HG03432 (cell line): ENCODE measurements around the gene TBC1D2B.
"Not testable (repeated sequence)": the region's sequence is repeated elsewhere in the genome, so short reads cannot be mapped to it uniquely, and the experiment has no call there.

Experiments
- ATAC-seq: cut with Tn5 transposase; IDR thresholded peaks from one replicate; pipeline ENCODE4 v1.9.1; 2021; ENCODE audit warnings: mild to moderate bottlenecking, moderate library complexity; ENCODE audit not compliant: unreplicated experiment

Gene TBC1D2B

GRCh38 chr15:77992356-77993222, 84.9 kb downstream of the TBC1D2B start:
- no peak for ATAC-seq

DNA sequence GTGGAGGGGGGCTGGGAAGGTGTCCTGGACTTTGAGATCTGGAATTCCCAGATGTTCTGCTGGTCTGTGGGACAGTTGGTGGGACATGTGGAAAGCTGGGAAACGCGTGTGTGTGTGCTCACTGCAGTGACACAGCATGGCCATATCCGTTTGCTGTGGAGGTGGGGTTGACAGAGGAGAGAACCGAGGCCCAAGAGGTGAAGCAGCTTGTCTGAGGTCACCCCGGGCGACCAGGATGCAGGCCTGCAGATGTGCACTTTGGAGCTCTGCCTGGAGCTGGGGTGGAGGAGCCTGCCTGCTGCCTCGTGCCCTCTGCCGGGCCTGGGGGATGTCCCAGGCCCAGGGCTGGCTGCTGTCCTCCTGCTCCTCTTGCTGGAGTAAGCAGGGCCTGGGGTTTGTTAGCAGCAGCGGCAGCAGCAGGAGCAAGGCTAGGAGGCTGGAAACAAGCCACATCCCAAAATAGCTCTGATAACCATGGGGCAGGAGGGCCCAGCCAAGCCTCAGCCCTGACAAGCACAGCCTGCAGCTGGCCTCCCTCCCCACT, 85.8 kb downstream of the TBC1D2B start:
- ATAC-seq = not testable (repeated sequence)

- no peak for ATAC-seq
Observed at GRCh38 chr15:77991029-77991406, 86.5 kb downstream of the TBC1D2B start.

DNA sequence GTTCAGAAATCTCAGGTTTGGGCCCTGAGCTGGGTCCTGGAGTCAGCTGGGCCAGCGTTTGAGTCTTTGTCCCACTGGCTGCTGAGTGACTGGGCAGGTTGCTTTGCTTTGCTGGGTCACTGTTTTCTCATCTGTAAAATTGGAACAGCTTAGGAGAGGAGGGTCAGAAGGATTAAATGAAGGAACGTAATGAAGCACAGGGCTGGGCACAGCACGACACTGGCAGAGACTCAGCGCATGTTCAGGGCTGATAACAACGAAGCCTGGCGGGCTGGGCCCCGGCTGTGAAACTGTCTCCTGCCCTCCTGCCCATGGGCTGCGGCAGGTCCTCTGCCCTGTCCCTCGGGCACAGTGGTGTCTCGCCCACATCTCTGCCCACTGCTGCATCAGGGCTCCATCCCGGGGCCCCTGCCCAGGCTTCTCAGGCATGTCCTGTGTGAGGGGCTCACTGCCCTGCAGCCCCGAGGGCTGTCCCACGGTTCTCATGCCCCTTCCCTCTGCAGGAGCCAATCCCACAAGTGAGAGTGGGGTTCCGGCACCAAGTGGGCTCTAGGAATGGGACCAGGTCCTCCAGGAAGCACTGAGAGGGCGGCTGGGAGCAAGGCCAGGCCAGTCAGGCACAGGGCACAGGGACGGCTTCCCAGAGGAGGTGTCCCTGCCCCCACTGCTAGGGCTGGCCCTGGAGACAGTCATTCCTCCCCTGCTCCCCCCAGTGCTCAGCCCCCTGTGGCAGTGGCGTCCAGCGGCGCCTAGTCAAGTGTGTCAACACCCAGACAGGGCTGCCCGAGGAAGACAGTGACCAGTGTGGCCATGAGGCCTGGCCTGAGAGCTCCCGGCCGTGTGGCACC, 88.0 kb downstream of the TBC1D2B start:
- no peak for ATAC-seq

DNA sequence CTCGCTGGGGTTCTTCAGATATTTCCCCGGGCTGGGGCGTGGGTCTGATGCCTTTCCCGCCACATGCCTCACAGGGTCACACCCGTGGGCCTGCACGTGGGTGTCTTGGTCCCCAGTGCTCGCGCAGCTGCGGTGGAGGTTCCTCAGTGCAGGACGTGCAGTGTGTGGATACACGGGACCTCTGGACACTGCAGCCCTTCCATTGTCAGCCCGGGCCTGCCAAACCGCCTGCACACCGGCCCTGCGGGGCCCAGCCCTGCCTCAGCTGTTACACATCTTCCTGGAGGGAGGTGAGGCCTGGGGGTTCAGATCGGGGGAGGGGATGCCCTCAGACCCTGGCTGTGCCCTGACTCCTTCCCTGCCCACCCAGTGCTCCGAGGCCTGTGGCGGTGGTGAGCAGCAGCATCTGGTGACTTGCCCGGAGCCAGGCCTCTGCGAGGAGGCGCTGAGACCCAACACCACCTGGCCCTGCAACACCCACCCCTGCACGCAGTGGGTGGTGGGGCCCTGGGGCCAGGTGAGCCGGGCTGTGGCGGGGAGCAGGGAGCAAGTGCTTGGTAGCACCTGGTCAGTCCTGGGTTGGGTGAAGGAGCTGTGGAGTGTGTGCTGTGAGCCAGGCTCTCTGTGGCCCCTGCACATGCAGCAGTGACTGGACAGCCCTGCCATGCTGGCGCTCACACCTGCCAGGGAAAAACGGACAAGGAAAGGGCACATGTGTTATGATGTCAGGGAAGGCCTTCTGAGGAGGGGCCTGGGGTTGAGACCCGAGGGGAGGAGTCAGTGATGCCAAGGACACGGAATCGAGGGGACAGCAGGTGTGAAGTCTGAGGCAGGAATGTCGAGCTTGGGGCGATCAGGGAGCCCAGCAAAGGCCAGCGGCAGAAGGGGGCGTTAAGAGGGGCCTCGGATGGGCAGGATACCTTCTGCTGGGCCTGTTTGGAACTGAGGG, 88.9 kb downstream of the TBC1D2B start:
- ATAC-seq = no peak

GRCh38 chr15:77987765-77988136, 89.8 kb downstream of the TBC1D2B start:
- not testable (repeated sequence) for ATAC-seq

GRCh38 chr15:77986891-77987764, 90.4 kb downstream of the TBC1D2B start:
- ATAC-seq = no peak

DNA sequence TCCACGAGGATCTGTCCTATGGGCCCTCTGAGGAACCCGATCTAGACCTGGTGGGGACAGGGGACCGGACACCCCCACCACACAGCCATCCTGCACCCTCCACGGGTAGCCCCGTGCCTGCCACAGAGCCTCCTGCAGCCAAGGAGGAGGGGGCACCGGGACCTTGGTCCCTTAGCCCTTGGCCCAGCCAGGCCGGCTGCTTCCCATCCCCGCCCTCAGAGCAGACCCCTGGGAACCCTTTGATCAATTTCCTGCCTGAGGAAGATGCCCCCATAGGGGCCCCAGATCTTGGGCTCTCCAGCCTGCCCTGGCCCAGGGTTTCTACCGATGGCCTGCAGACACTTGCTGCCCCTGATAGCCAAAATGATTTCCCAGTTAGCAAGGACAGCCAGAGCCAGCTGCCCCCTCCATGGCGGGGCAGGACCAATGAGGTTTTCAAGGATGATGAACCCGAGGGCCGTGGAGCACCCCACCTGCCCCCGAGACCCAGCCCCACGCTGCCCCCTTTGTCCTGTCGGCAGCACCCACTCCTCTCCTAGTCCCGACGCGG, 91.5 kb downstream of the TBC1D2B start:
- no peak for ATAC-seq

- no peak for ATAC-seq
Observed at GRCh38 chr15:77985031-77985930, 92.2 kb downstream of the TBC1D2B start.

GRCh38 chr15:77984446-77984861, 93.1 kb downstream of the TBC1D2B start:
- no peak for ATAC-seq

DNA sequence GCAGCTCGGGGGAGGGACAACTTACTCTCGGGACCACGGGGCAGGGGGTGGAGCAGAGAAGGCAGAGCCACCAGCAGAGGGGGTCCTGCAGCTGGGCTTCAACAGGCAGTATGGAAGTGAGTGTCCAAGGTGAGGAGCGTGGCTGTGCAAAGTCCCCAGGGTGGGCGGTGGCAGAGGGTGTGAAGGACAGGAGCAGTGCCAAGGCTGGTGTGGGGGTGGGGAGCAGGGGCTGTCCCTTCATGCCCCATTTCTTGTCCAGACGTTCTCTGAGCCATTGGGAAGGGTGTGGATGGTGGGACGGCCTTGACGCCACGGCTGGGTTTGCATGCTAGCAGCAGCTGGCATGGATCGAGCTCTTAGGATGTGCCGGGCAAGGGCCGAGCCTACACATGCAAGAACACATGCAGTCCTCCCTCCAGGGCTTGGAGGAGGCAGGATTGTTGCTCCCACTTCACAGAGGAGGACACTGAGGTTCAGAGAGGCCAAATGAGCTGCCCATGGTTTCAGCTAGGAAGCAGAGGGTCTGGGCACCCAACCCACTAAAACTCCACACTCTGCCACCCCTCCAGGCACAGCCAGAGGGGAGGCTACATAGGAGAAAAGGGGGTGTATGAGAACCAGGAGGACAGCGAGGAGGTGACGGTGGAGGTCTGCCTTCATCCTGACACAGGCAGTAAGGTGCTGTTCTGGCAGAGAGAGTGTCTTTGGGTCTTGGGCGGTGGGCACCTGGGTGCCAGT, 93.6 kb downstream of the TBC1D2B start:
- no peak for ATAC-seq

DNA sequence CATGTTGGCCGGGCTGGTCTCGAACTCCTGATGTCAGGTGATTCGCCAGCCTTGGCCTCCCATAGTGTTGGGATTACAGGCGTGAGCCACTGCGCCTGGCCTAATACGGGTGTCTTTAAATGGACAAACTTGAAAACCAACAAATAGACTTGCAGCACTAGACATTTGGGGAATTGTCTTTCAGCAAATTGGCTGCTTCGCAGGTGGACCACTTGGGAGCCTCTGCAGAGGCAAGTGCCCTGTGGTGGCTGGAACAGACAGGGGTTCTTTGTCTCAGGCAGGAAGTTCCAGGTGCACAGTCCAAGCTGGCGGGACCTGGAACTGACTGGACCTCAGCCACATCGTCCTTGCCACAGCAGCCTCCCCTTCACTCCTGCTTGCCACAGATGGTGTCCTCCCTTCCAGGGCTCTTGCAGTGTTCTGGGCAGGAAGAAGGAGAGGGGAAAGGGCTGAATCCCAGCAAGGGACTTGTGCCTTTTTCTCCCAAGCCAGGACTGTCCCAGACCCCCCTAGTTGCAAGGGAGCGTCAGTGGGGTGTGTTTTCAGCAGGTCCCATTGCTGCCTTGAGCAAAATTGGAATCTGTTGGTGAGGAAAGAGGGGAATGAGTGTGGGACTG, 94.3 kb downstream of the TBC1D2B start:
- no peak for ATAC-seq

DNA sequence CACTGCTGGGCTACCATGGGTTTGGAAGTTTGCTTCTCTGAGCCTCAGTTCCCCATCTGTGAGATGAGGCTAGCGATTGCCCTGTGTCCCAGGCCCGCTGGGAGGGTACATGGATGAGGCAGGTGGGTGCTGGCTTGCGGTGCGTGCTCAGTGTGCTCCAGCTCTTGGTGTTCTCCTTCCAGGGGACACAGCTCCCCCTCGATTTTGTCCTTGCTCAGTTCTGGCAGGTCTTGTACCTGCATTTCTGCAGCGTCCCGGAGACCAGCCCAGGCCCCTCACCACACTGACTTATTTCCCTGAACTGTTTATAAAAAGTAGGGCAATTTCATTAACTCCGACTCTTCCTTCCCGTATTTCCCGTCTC, 95.4 kb downstream of the TBC1D2B start:
- no peak for ATAC-seq

GRCh38 chr15:77981281-77982126, 96.0 kb downstream of the TBC1D2B start:
- ATAC-seq = no peak

DNA sequence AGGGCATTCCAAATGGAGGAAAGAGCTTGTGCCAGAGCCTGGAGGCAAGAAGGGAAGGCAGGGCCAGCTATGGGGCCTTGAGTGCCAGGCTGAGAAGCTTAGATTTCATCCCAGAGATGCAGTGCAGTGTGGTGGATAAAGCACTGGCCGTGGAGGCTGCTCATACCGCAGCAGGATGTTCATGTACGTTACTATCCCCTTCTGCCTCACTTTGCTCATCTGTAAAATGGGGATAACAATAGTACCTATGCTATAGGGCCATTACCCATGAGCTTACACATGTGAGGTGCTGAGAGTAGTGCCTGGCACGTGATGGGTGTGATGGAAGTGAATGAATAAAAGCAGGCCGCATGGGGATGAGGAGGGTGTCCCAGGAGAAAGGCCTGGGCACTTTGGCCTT, 96.8 kb downstream of the TBC1D2B start:
- not testable (repeated sequence) for ATAC-seq

GRCh38 chr15:77980098-77980497, 97.4 kb downstream of the TBC1D2B start:
- ATAC-seq = no peak
